Hypothalamus (tissue), 51 donors: Measurements from ENCODE around the gene ZSCAN25.
"Not testable (repeated sequence)": the region's sequence is repeated elsewhere in the genome, so short reads cannot be mapped to it uniquely, and the experiment has no call there.

Experiments
- DNase-seq, 51 donors: peaks; one replicate each; lab custom pipeline; 2025; lab: John Stamatoyannopoulos, UW

ZSCAN25 gene

GRCh38 chr7:99616359-99617191 is at the start of gene ZSCAN25:
Gene ZSCAN25, plus strand, starts transcription at chr7:99616946. Its CDS starts 2,661 bp downstream, at chr7:99619607.
- peak; percentile 23 to 89 (median 76) for DNase-seq

GRCh38 chr7:99568770-99569169 is 48.0 kb upstream of the ZSCAN25 start:
- DNase-seq = not testable (repeated sequence)

GRCh38 chr7:99571768-99572167 is 45.0 kb upstream of the ZSCAN25 start:
- no peak for DNase-seq

- DNase-seq = no peak
These were observed 43.5 kb upstream of the ZSCAN25 start for GRCh38 chr7:99573257-99573656.

- DNase-seq = no peak
These were observed 40.5 kb upstream of the ZSCAN25 start for GRCh38 chr7:99576251-99576650.

GRCh38 chr7:99579281-99579955 is 37.3 kb upstream of the ZSCAN25 start:
- no peak for DNase-seq

- peak in 39 of 51 donors; percentile 7 to 62 (median 40) for DNase-seq
These were observed 36.6 kb upstream of the ZSCAN25 start for GRCh38 chr7:99579956-99580777.

- not testable (repeated sequence) for DNase-seq
These were observed 35.9 kb upstream of the ZSCAN25 start for GRCh38 chr7:99580778-99581332.

- DNase-seq = no peak
These were observed 27.9 kb upstream of the ZSCAN25 start for GRCh38 chr7:99588868-99589267.

GRCh38 chr7:99594948-99595745 is 21.6 kb upstream of the ZSCAN25 start:
- no peak for DNase-seq

- DNase-seq = no peak
These were observed 20.3 kb upstream of the ZSCAN25 start for GRCh38 chr7:99596408-99596955.

- no peak for DNase-seq
These were observed 18.8 kb upstream of the ZSCAN25 start, which contains the start of gene TMEM225B for GRCh38 chr7:99597762-99598501. Gene TMEM225B, plus strand, starts transcription at chr7:99598267. Its CDS starts 6,122 bp downstream, at chr7:99604389.

GRCh38 chr7:99599836-99600235 is 16.9 kb upstream of the ZSCAN25 start:
- no peak for DNase-seq

GRCh38 chr7:99601656-99602310 is 15.0 kb upstream of the ZSCAN25 start:
- DNase-seq = no peak

- DNase-seq = no peak
These were observed 11.2 kb upstream of the ZSCAN25 start for GRCh38 chr7:99605527-99605926.

- no peak for DNase-seq
These were observed 10.2 kb upstream of the ZSCAN25 start for GRCh38 chr7:99606531-99606930.

- no peak for DNase-seq
These were observed 9.2 kb upstream of the ZSCAN25 start for GRCh38 chr7:99607548-99607947.

- no peak for DNase-seq
These were observed 2.3 kb upstream of the ZSCAN25 start for GRCh38 chr7:99614495-99614894.
